ENCODE data around the gene ADCK1.

GRCh38 chr14:77885367-77885766 lies 85.5 kb downstream of the ADCK1 start:
- TF ChIP-seq L3MBTL2 (conservative IDR thresholded peaks at IDR 0.05) (no peak), FOXM1 (IDR thresholded peaks at IDR 0.05; ENCODE audit: borderline replicate concordance) (no peak), PKNOX1 (IDR thresholded peaks at IDR 0.05) (peak; percentile 68), SP1 (IDR thresholded peaks at IDR 0.05) (no peak), CTBP1 (IDR thresholded peaks at IDR 0.05; ENCODE audit: borderline replicate concordance) (no peak), FOXA1 (IDR thresholded peaks at IDR 0.05) (no peak), BHLHE40 (IDR thresholded peaks at IDR 0.05; ENCODE audit: borderline replicate concordance) (no peak)

Measured in HEK293T (cell line).